KMS-11 (cell line): Measurements from ENCODE around the gene ANLN.
"Not testable (repeated sequence)": the region's sequence is repeated elsewhere in the genome, so short reads cannot be mapped to it uniquely, and the experiment has no call there.

Experiments
- H2AFZ ChIP-seq: fragments of 200-600 bp; sonication (generic); 2 replicates; pipeline ENCODE4 v1.6.1; 2016; ENCODE audit warnings: antibody characterized with exemption, mixed run types, low read depth
- H3K27ac ChIP-seq: fragments of 200-600 bp; sonication (generic); 2 replicates; pipeline ENCODE4 v1.6.1; 2016; ENCODE audit warnings: mild to moderate bottlenecking, mixed run types
- H3K27me3 ChIP-seq: fragments of 200-600 bp; sonication (generic); 2 replicates; pipeline ENCODE4 v1.6.1; 2017; ENCODE audit warnings: mild to moderate bottlenecking, low read depth, mixed run types, moderate library complexity; ENCODE audit not compliant: insufficient read depth
- H3K36me3 ChIP-seq: fragments of 200-600 bp; sonication (generic); 2 replicates; pipeline ENCODE4 v1.6.1; 2017; ENCODE audit warnings: mild to moderate bottlenecking, mixed run types; ENCODE audit not compliant: insufficient read depth
- H3K4me1 ChIP-seq: fragments of 200-600 bp; sonication (generic); 2 replicates; pipeline ENCODE4 v1.6.1; 2016; ENCODE audit warnings: mild to moderate bottlenecking, low read depth, mixed run types; ENCODE audit not compliant: poor library complexity, severe bottlenecking
- H3K4me2 ChIP-seq: fragments of 200-600 bp; sonication (generic); 2 replicates; pipeline ENCODE4 v1.7.0; 2016; ENCODE audit warnings: mild to moderate bottlenecking, mixed run types
- H3K4me3 ChIP-seq: fragments of 200-600 bp; sonication (generic); IDR thresholded peaks from 2 replicates; pipeline ENCODE4 v1.6.1; 2017; ENCODE audit warnings: low read depth, low read length, mixed read lengths; ENCODE audit not compliant: insufficient read depth
- H3K79me2 ChIP-seq: fragments of 200-600 bp; sonication (generic); 2 replicates; pipeline ENCODE4 v1.6.1; 2016; ENCODE audit warnings: low read depth, mixed run types; ENCODE audit not compliant: insufficient read depth
- H3K9ac ChIP-seq: fragments of 200-600 bp; sonication (generic); 2 replicates; pipeline ENCODE4 v1.6.1; 2016; ENCODE audit warnings: mild to moderate bottlenecking, mixed run types
- H4K20me1 ChIP-seq: fragments of 200-600 bp; sonication (generic); 2 replicates; pipeline ENCODE4 v1.6.1; 2016; ENCODE audit warnings: mild to moderate bottlenecking, mixed run types; ENCODE audit not compliant: insufficient read depth
- CTCF ChIP-seq: fragments of 200-600 bp; sonication (generic); conservative IDR thresholded peaks from 2 replicates; pipeline ENCODE4 v1.6.1; 2017; ENCODE audit warnings: low read depth, mild to moderate bottlenecking, antibody characterized with exemption, low read length, moderate library complexity, mixed read lengths

The ANLN gene

GRCh38 chr7:36496576-36496975 lies 106.9 kb downstream of the ANLN start:
- H3K36me3 ChIP-seq = no peaks in the 10 kb centered on the region
- TF ChIP-seq CTCF = no peak
- H4K20me1 ChIP-seq = no peaks in the 10 kb centered on the region
- no peak overlapping the region for H3K4me3 ChIP-seq
- H3K4me2 ChIP-seq = no peak overlapping the region
- no peak overlapping the region for H3K9ac ChIP-seq
- no peaks in the 10 kb centered on the region for H3K79me2 ChIP-seq
- no peaks in the 10 kb centered on the region for H3K4me1 ChIP-seq
- no peaks in the 10 kb centered on the region for H3K27me3 ChIP-seq
- H2AFZ ChIP-seq = no peak overlapping the region
- no peak overlapping the region for H3K27ac ChIP-seq

GRCh38 chr7:36497176-36497575 lies 107.5 kb downstream of the ANLN start:
- not testable (repeated sequence) for H3K27ac ChIP-seq, H3K79me2 ChIP-seq, H2AFZ ChIP-seq, H3K4me3 ChIP-seq, H4K20me1 ChIP-seq, H3K27me3 ChIP-seq, H3K4me2 ChIP-seq, H3K4me1 ChIP-seq, H3K9ac ChIP-seq, H3K36me3 ChIP-seq

GRCh38 chr7:36497775-36498174 lies 108.1 kb downstream of the ANLN start:
- H4K20me1 ChIP-seq = no peaks in the 10 kb centered on the region
- no peak overlapping the region for H3K27ac ChIP-seq
- no peaks in the 10 kb centered on the region for H3K4me1 ChIP-seq
- H3K4me3 ChIP-seq = no peak overlapping the region
- no peak overlapping the region for H2AFZ ChIP-seq
- H3K36me3 ChIP-seq = no peaks in the 10 kb centered on the region
- no peak overlapping the region for H3K4me2 ChIP-seq
- H3K79me2 ChIP-seq = no peaks in the 10 kb centered on the region
- TF ChIP-seq CTCF = no peak
- no peak overlapping the region for H3K9ac ChIP-seq
- H3K27me3 ChIP-seq = no peaks in the 10 kb centered on the region
